K562 (cell line): ENCODE measurements around the gene RHEB. TPM values are rescaled to one million over a fixed set of nuclear protein-coding genes. Genes with fewer than 3 reads are reported as not detected.
A peak's percentile ranks its signal among the peaks of the same experiment; 100 is the strongest.

Source experiments
- ATAC-seq: fragments of 200-7000 bp; cut with Tn5 transposase; 3 replicates; pipeline ENCODE4 v1.9.1; 2020; ENCODE audit warnings: moderate library complexity
- BruUV-seq: library from RNA; stranded (reverse); fragments of 400-500 nt; replicated peaks from 2 replicates; lab custom pipeline; 2021; lab: Mats Ljungman, UMichigan
- CTCF ChIA-PET: fragments of 300-600 bp; formaldehyde crosslinking; extraction: SDS; loops from one replicate; lab custom pipeline; 2021; ENCODE audit warnings: low intra/inter-chr PET ratio; lab: Yijun Ruan, JAX
- POLR2A ChIA-PET: fragments of 300-600, 350-650 bp; sonication (Branson Sonifier 250); formaldehyde crosslinking; extraction: SDS; loops from one replicate; lab custom pipeline; 2021; ENCODE audit warnings: antibody characterized with exemption, inconsistent platforms; lab: Yijun Ruan, JAX
- DNase-seq, 4 experiments: peaks; one replicate each; pipeline versions ENCODE4 v3.0.0 to v3.0.0-alpha.2; 2011 to 2018; ENCODE audit warnings: low spot score in 3 of 4, mixed read lengths in 3 of 4; ENCODE audit errors: extremely low read depth in 1 of 4
- FAIRE-seq: peaks from 2 replicates; lab custom pipeline; 2011; peaks lifted over from hg19 to GRCh38; lab: Jason Lieb, UNC
- H2AFZ ChIP-seq: 2 replicates; pipeline ENCODE4 v1.6.0; 2011; ENCODE audit warnings: low read depth, low read length, control low read depth, inconsistent platforms
- H3K27ac ChIP-seq: fragments of 200-600 bp; 3 replicates; pipeline ENCODE4 v1.8.0; 2011; ENCODE audit warnings: low read depth, mild to moderate bottlenecking, control low read depth, inconsistent platforms, low read length, moderate library complexity, mixed read lengths; ENCODE audit errors: extremely low read depth
- H3K27me3 ChIP-seq, 2 experiments: fragments of 300-600 bp in 1 of 2; 2 replicates in 1 of 2; 3 replicates in 1 of 2; pipeline versions ENCODE4 v1.6.0 to v1.8.0; 2011; ENCODE audit warnings: inconsistent platforms in 2 of 2, low read length in 2 of 2, mild to moderate bottlenecking in 1 of 2, mixed read lengths in 1 of 2, moderate library complexity in 1 of 2; ENCODE audit not compliant: control insufficient read depth in 2 of 2, insufficient read depth in 2 of 2
- H3K36me3 ChIP-seq: fragments of 300-600 bp; 3 replicates; pipeline ENCODE4 v1.8.0; 2011; ENCODE audit warnings: mild to moderate bottlenecking, low read length, inconsistent platforms; ENCODE audit not compliant: control insufficient read depth, insufficient read depth
- H3K4me1 ChIP-seq, 2 experiments: fragments of 200-600 bp in 1 of 2; replicated peaks in 1 of 2; 2 replicates in 1 of 2; 3 replicates in 1 of 2; pipeline versions ENCODE4 v1.5.1 to v1.8.0; 2011; ENCODE audit warnings: inconsistent platforms in 2 of 2, low read length in 2 of 2, mild to moderate bottlenecking in 1 of 2, mixed read lengths in 1 of 2, moderate library complexity in 1 of 2; ENCODE audit not compliant: control insufficient read depth in 2 of 2, insufficient read depth in 2 of 2
- H3K4me2 ChIP-seq: 2 replicates; pipeline ENCODE4 v1.6.1; 2011; ENCODE audit warnings: low read length, control low read depth, inconsistent platforms, mixed read lengths; ENCODE audit not compliant: insufficient read depth
- H3K4me3 ChIP-seq: fragments of 200-600 bp; sonication (generic), shearing (Covaris generic); 2 replicates; pipeline ENCODE4 v1.5.1; 2016; ENCODE audit warnings: control low read depth, inconsistent platforms
- H3K79me2 ChIP-seq: fragments of 200-600 bp; 3 replicates; pipeline ENCODE4 v1.8.0; 2011; ENCODE audit warnings: low read length, inconsistent platforms; ENCODE audit not compliant: control insufficient read depth, insufficient read depth
- H3K9ac ChIP-seq, 2 experiments: 2 replicates each; pipeline versions ENCODE4 v1.6.0 to v1.6.1; 2011; ENCODE audit warnings: low read depth in 2 of 2, low read length in 2 of 2, control low read depth in 1 of 2, inconsistent platforms in 1 of 2, mild to moderate bottlenecking in 1 of 2, mixed read lengths in 1 of 2; ENCODE audit not compliant: insufficient read depth in 1 of 2
- H3K9me1 ChIP-seq: one replicate; pipeline ENCODE4 v1.6.0; 2011; ENCODE audit warnings: inconsistent platforms, mild to moderate bottlenecking, low read length, moderate library complexity; ENCODE audit not compliant: control insufficient read depth, insufficient read depth
- H3K9me3 ChIP-seq: replicated peaks from 2 replicates; pipeline ENCODE4 v1.5.1; 2011; ENCODE audit warnings: low read depth, low read length, inconsistent platforms; ENCODE audit not compliant: control insufficient read depth, insufficient read depth
- H4K20me1 ChIP-seq: replicated peaks from 2 replicates; pipeline ENCODE4 v1.6.1; 2011; ENCODE audit warnings: low read length, inconsistent platforms, mixed read lengths; ENCODE audit not compliant: control insufficient read depth, insufficient read depth
- EGR1 ChIP-seq: fragments of 450-650 bp; conservative IDR thresholded peaks from 2 replicates; pipeline ENCODE4 v1.6.1; 2017; ENCODE audit warnings: mild to moderate bottlenecking
- XRCC5 ChIP-seq: fragments of 200-400 bp; formaldehyde crosslinking; IDR thresholded peaks from 2 replicates; pipeline ENCODE4 v1.6.1; 2017; ENCODE audit warnings: low read depth, mild to moderate bottlenecking, low read length
- ZNF584 ChIP-seq: fragments of 200-800 bp; sonication (Bioruptor generic); IDR thresholded peaks from 2 replicates; pipeline ENCODE4 v1.6.1; 2016; ENCODE audit warnings: low read depth, mild to moderate bottlenecking, missing genetic modification characterization, missing compliant biosample characterization
- WGBS: fragments of 100-300 bp; shearing (Covaris generic); methylation state at CpG from one replicate; pipeline ENCODE4 v1.1.6; 2016; ENCODE audit warnings: low coverage, mixed read lengths; ENCODE audit not compliant: insufficient coverage; ENCODE audit errors: missing lambda C conversion rate; 5-methylcytosine and 5-hydroxymethylcytosine counted together
- in situ Hi-C: fragments of 300-500 bp; cut with MboI; formaldehyde crosslinking; loops from 4 replicates; pipeline ENCODE4 v1.15.0; 2018; ENCODE audit warnings: inconsistent platforms, mixed read lengths
- intact Hi-C: fragments of 100-400 bp; cut with micrococcal nuclease; formaldehyde crosslinking; loops from 2 replicates; pipeline ENCODE4 v1.14.2; 2022
- polyA plus RNA-seq, 8 experiments: library from polyadenylated mRNA; depleted of rRNA in 4 of 8; stranded (reverse) in 5 of 8; unstranded in 3 of 8; fragments of >200 nt; fragmentation: Nextera tagmentation in 2 of 8; fragmentation: Illumina TruSeq in 1 of 8; extraction: Ambion mirVana in 2 of 8; extraction: Trizol in 1 of 8; gene quantifications; 2 replicates each; pipeline versions ENCODE4 v1.2.1 to v1.2.3, GENCODE V29; 2011 to 2014; ENCODE audit warnings: inconsistent platforms in 1 of 8, missing spikeins in 1 of 8
- total RNA-seq, 7 experiments: library from RNA; depleted of rRNA in 6 of 7; stranded (reverse); fragments of >200 nt in 6 of 7; fragmentation: Illumina TruSeq in 2 of 7; extraction: Trizol in 2 of 7; gene quantifications; 2 replicates each; pipeline versions ENCODE4 v1.2.1 to v1.2.3, GENCODE V29; 2011 to 2021; ENCODE audit warnings: low replicate concordance in 1 of 7

RHEB gene
- total and polyA plus RNA-seq, 9 of the 15 experiments (the other 6 are each of a cell fraction or from before 2014, with no cell fraction given), result 28.5 to 249 (median 182) TPM

DNA sequence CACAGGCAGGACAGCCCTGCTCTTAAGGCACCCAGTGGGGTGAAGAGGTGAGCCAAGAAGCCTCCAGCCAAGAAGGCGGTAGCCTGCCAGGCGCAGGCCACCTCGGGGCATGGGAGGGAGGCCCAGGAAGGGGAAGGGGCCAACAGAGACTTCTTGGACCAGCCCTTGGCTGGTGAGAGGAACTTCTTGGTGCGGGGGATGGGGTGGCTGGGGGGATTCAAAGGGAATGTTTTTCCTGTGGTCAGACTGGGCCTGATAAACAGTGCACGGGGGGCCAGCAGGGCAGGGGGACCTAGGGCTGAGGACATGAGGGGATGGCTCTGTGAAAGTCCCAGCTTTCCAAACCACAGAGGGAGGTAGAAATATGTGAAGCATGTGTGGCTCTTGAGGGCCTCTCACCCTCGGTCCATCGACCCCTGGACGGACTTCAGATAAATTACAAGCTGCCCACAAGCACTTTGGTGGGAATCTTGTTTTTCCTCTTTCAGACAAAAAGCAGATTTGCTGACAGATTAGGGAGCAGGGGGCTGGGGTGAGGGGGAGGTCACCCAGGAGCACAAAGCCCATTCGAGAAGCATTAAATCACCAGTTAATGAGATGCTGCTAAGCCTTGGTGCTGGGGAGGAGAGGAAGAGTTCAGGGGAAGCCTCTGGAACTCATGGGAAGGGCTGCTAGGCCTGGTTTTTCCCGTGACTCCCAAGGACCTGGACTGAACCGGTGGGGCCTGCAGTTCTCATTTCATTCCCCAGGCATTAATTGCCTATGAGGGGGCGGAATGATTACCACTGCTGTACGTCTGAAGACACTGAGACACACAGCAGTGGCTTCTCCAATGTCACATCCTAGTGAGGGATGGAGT lies 91.1 kb downstream of the RHEB start:
- no peak for DNase-seq
- Histone ChIP-seq H3K27ac (no peak overlapping the region), H3K4me3 (no peak overlapping the region), H3K4me2 (no peak overlapping the region), H3K36me3 (no peaks in the 10 kb centered on the region), H3K9ac (peak overlapping the region in 1 of 2 experiments; percentile 18; a peak in 2 of 4 replicates), H2AFZ (no peak overlapping the region), H3K9me1 (no peaks in the 10 kb centered on the region), H3K79me2 (no peaks in the 10 kb centered on the region), H3K9me3 (no peaks in the 10 kb centered on the region), H3K4me1 (peaks cover 0 to 24% of the 10 kb centered on the region in 2 experiments; a peak in 3 of 5 replicates), H3K27me3 (peaks cover 8 to 71% of the 10 kb centered on the region in 2 experiments), H4K20me1 (peaks cover 8% of the 10 kb centered on the region; the same call in 1 of the 2 replicates)
- FAIRE-seq, result peak; percentile 71
- ATAC-seq, result no peak
- 20% methylated on average over 13 of the region's 13 CpGs for WGBS
- ChIA-PET POLR2A (interaction anchor here (0.5 kb wide), 1 partner anchor 997 kb away, joined by 3 read pairs; no protein-coding TSS in a partner anchor), CTCF (no interaction called here)
- no TSS peak for BruUV-seq
- peak; percentile 44; the same call in 1 of the 2 replicates for TF ChIP-seq EGR1
- no peak for TF ChIP-seq ZNF584 (CRISPR knock-in tag)
- no peak for TF ChIP-seq XRCC5
- in situ Hi-C loops, result no loop called here
- intact Hi-C loops, result no loop called here
